ENCODE results near the gene EDA.

The EDA gene

DNA sequence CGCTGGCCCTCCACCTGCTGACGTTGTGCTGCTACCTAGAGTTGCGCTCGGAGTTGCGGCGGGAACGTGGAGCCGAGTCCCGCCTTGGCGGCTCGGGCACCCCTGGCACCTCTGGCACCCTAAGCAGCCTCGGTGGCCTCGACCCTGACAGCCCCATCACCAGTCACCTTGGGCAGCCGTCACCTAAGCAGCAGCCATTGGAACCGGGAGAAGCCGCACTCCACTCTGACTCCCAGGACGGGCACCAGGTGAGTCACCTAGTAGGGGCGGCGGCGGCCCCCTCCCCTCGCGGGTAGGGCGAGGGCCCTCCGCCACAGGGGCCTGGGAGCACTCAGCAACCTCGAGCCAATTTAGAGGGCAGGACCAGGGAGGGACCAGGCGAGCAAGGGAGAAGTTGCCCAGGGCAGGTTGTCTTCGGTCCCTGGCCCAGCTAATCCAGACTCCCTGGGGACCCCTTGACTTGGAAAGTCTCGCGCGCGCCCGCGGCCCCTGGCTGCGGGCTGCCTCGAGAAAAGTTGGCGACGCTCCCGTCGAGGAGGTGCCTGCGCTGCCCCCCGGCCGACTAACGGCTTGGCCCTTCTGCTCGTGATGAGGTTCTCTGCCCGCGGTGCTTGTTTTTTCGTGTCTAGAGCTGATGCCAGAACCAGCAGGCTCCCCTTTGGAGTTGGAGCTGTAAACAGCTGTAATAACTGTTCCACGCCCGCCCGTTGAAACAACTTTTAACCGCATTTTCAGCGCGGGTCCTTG, 717 bp downstream of the EDA start:
- Histone ChIP-seq H3K4me3 (ENCODE audit: low read depth, low read length) (no peak overlapping the region), H2AFZ (ENCODE audit: low read length, unreplicated experiment) (no peak overlapping the region), H3K27ac (ENCODE audit: low read depth, low read length) (no peak overlapping the region), H3K79me2 (ENCODE audit: control insufficient read depth, insufficient read depth, low read length, unreplicated experiment) (no peaks in the 10 kb centered on the region), H3K4me1 (ENCODE audit: control insufficient read depth, insufficient read depth, low read length, unreplicated experiment) (no peaks in the 10 kb centered on the region), H3K36me3 (ENCODE audit: insufficient read depth, low read length) (no peaks in the 10 kb centered on the region), H3K27me3 (ENCODE audit: insufficient read depth, low read length) (peaks cover 32% of the 10 kb centered on the region)

DNA sequence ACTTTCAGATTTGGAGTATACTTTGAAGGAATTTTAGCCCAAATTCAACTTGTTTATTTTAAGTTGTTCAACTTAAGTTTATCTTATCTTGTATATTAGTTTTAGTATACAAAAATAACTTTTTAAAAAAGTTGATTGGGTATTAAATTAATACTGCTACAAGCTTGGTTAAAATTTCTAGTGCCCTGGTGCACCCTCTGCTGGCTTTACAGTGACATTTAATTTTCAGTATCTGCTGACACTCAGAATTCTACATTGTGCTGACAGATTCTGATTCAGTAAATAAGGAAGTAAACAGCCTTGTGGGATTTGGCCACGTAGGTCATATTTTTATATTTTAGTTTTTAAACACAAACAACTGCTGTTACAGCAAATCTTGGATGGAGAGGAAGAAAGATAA, 2.9 kb downstream of the EDA start:
- no peaks in the 10 kb centered on the region for H3K79me2 ChIP-seq (ENCODE audit: control insufficient read depth, insufficient read depth, low read length, unreplicated experiment)
- no peak overlapping the region for H3K4me3 ChIP-seq (ENCODE audit: low read depth, low read length)
- H3K27ac ChIP-seq (ENCODE audit: low read depth, low read length) = no peak overlapping the region
- H3K4me1 ChIP-seq (ENCODE audit: control insufficient read depth, insufficient read depth, low read length, unreplicated experiment) = no peaks in the 10 kb centered on the region
- H2AFZ ChIP-seq (ENCODE audit: low read length, unreplicated experiment) = no peak overlapping the region
- peaks cover 32% of the 10 kb centered on the region for H3K27me3 ChIP-seq (ENCODE audit: insufficient read depth, low read length)
- no peaks in the 10 kb centered on the region for H3K36me3 ChIP-seq (ENCODE audit: insufficient read depth, low read length)

DNA sequence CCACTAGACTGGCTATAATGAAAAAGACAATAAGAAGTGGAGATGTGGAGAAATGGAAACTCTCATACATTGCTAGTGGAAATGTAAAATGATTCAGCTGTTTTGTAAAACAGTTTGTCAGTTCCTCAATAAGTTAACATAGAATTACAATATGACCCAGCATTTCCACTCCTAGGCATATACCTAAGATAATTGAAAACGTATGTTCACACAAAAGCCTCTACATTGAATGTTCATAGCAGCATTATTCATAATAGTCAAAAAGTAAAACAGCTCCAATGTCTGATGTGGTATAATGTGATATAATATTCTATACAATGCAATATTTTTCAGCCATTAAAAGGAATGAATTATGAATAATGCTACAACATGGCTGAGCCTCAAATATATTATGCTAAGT, 10.2 kb downstream of the EDA start:
- Histone ChIP-seq H3K27me3 (ENCODE audit: insufficient read depth, low read length) (no peaks in the 10 kb centered on the region), H3K4me1 (ENCODE audit: control insufficient read depth, insufficient read depth, low read length, unreplicated experiment) (no peaks in the 10 kb centered on the region), H3K4me3 (ENCODE audit: low read depth, low read length) (no peak overlapping the region), H3K36me3 (ENCODE audit: insufficient read depth, low read length) (no peaks in the 10 kb centered on the region), H3K79me2 (ENCODE audit: control insufficient read depth, insufficient read depth, low read length, unreplicated experiment) (no peaks in the 10 kb centered on the region), H3K27ac (ENCODE audit: low read depth, low read length) (no peak overlapping the region), H2AFZ (ENCODE audit: low read length, unreplicated experiment) (no peak overlapping the region)

DNA sequence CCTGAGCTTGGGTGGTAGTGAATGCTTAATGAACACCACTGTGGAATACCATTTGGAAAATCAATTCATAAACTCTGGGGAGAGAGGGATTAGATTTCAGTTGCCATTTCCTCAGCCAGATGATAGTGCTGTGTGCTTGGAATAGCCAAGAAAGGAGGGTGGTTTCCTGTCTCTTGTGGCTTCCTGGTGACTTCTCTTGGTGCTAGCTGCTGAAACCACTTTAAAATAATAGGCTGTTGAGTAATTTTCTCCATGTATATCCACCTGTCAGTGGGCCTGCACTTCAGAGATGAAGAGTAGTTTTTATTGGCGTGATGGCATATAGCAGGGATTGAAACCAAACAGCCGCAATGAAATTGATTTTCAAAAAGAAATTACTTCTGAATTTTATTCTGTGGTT, 11.8 kb downstream of the EDA start:
- Histone ChIP-seq H3K27me3 (ENCODE audit: insufficient read depth, low read length) (no peaks in the 10 kb centered on the region), H2AFZ (ENCODE audit: low read length, unreplicated experiment) (no peak overlapping the region), H3K4me1 (ENCODE audit: control insufficient read depth, insufficient read depth, low read length, unreplicated experiment) (no peaks in the 10 kb centered on the region), H3K79me2 (ENCODE audit: control insufficient read depth, insufficient read depth, low read length, unreplicated experiment) (no peaks in the 10 kb centered on the region), H3K4me3 (ENCODE audit: low read depth, low read length) (no peak overlapping the region), H3K36me3 (ENCODE audit: insufficient read depth, low read length) (no peaks in the 10 kb centered on the region), H3K27ac (ENCODE audit: low read depth, low read length) (no peak overlapping the region)

DNA sequence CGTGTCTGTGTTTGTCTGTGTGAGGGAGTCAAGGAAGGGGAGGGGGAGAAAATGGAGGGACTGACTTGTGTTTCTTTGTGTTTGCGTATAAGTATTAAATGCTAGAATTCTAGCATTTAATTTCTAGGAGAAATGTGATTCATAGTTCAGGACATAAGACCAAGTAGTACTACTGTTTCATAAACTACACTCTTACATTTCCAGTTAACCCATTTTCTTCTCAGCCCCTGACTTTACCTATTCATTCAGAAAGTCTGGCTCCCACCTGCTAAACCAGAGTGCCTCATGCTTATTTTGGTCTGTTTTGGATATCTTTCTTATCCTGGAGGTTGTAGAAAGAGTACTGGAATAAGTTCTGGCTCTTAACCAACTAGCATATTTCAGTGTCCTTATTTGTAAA, 14.2 kb downstream of the EDA start:
- H2AFZ ChIP-seq (ENCODE audit: low read length, unreplicated experiment) = no peak overlapping the region
- no peak overlapping the region for H3K27ac ChIP-seq (ENCODE audit: low read depth, low read length)
- no peaks in the 10 kb centered on the region for H3K36me3 ChIP-seq (ENCODE audit: insufficient read depth, low read length)
- no peaks in the 10 kb centered on the region for H3K4me1 ChIP-seq (ENCODE audit: control insufficient read depth, insufficient read depth, low read length, unreplicated experiment)
- no peaks in the 10 kb centered on the region for H3K79me2 ChIP-seq (ENCODE audit: control insufficient read depth, insufficient read depth, low read length, unreplicated experiment)
- H3K4me3 ChIP-seq (ENCODE audit: low read depth, low read length) = no peak overlapping the region
- no peaks in the 10 kb centered on the region for H3K27me3 ChIP-seq (ENCODE audit: insufficient read depth, low read length)

DNA sequence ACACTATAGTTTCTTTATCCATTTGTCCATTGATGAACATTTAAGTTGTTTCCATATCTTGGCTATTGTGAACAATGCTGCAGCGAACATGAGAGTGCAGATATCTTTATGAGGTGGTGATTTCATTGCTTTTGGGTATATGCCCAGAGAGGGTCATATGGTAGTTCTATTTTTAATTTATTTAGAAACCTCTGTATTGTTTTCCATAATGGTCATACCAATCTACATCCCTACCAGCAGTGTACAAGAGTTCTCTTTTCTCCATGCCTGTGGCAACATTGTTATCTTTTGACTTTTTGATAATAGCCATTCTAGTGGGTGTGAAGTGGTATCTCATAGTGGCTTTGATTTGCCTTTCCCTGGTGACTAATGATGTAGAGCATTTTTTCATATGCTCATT, 48.8 kb downstream of the EDA start:
- H3K4me3 ChIP-seq (ENCODE audit: low read depth, low read length) = no peak overlapping the region
- no peak overlapping the region for H3K27ac ChIP-seq (ENCODE audit: low read depth, low read length)
- H3K79me2 ChIP-seq (ENCODE audit: control insufficient read depth, insufficient read depth, low read length, unreplicated experiment) = no peaks in the 10 kb centered on the region
- no peak overlapping the region for H2AFZ ChIP-seq (ENCODE audit: low read length, unreplicated experiment)
- no peaks in the 10 kb centered on the region for H3K27me3 ChIP-seq (ENCODE audit: insufficient read depth, low read length)
- H3K36me3 ChIP-seq (ENCODE audit: insufficient read depth, low read length) = no peaks in the 10 kb centered on the region
- H3K4me1 ChIP-seq (ENCODE audit: control insufficient read depth, insufficient read depth, low read length, unreplicated experiment) = no peaks in the 10 kb centered on the region

DNA sequence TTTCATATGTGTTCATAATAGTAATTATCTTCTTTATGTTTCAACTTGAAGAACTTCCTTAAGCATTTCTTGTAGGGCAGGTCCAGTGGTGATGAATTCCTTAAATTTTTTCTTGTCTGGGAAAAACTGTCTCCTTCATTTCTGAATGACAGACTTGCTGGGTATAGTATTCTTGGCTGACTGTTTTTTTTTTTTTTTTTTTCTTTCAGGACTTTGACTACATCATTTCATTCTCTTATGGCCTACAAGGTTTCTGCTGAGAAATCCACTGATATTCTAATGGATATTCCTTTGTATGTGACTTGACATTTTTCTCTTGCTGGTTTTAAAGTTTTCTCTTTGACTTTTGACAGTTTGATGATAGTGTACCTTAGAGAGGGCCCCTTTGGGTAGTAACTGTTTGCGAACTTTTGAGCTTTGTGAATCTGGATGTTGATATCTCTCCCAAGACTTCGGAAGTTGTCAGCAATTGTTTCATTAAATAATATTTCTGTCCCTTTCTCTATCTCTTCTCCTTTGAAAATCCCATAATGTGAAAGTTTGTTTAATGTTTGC, 54.2 kb downstream of the EDA start:
- H3K27me3 ChIP-seq (ENCODE audit: insufficient read depth, low read length) = no peaks in the 10 kb centered on the region
- no peaks in the 10 kb centered on the region for H3K4me1 ChIP-seq (ENCODE audit: control insufficient read depth, insufficient read depth, low read length, unreplicated experiment)
- no peaks in the 10 kb centered on the region for H3K36me3 ChIP-seq (ENCODE audit: insufficient read depth, low read length)
- no peak overlapping the region for H3K27ac ChIP-seq (ENCODE audit: low read depth, low read length)
- H2AFZ ChIP-seq (ENCODE audit: low read length, unreplicated experiment) = no peak overlapping the region
- no peaks in the 10 kb centered on the region for H3K79me2 ChIP-seq (ENCODE audit: control insufficient read depth, insufficient read depth, low read length, unreplicated experiment)
- H3K4me3 ChIP-seq (ENCODE audit: low read depth, low read length) = no peak overlapping the region

DNA sequence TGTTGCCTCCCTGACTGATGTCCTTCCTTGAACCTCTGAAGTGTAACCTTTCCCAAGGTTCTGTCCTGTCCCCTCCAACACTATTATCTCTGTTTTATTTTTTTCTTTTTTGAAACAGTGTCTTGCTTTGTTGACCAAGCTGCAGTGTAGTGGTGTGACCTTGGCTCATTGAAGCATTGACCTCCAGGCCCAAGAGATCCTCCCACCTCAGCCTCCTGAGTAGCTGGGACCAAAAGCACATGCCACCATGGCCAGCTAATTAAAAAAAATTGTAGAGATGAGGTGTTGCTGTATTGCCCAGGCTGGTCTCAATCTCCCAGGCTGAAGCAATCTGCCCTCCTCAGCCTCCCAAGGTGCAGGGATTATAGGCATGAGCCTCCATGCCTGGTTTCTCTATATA, 59.0 kb downstream of the EDA start:
- Histone ChIP-seq H3K27ac (ENCODE audit: low read depth, low read length) (no peak overlapping the region), H3K79me2 (ENCODE audit: control insufficient read depth, insufficient read depth, low read length, unreplicated experiment) (no peaks in the 10 kb centered on the region), H3K4me3 (ENCODE audit: low read depth, low read length) (no peak overlapping the region), H3K4me1 (ENCODE audit: control insufficient read depth, insufficient read depth, low read length, unreplicated experiment) (no peaks in the 10 kb centered on the region), H2AFZ (ENCODE audit: low read length, unreplicated experiment) (no peak overlapping the region), H3K36me3 (ENCODE audit: insufficient read depth, low read length) (no peaks in the 10 kb centered on the region), H3K27me3 (ENCODE audit: insufficient read depth, low read length) (no peaks in the 10 kb centered on the region)

DNA sequence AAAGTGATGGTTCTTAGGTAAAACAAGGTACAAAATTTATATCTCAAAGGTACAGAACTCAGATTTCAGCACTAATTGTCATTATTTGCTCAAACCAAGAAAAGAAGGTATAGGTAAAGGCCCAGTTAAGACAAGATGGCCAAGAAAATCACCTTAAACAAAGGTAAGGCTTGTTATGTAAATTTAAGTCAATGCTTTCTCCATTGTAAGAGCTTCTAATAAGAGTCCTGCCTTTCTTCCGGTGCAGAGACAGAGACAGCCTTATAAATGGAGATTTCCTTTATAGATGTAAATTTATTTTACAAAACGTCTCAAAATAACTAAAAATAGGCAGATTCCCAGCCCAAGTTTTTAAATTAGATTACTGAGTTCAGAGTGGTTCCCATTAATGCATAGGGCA, 89.9 kb downstream of the EDA start:
- H3K4me3 ChIP-seq (ENCODE audit: low read depth, low read length) = no peak overlapping the region
- H3K27ac ChIP-seq (ENCODE audit: low read depth, low read length) = no peak overlapping the region
- no peaks in the 10 kb centered on the region for H3K27me3 ChIP-seq (ENCODE audit: insufficient read depth, low read length)
- H3K79me2 ChIP-seq (ENCODE audit: control insufficient read depth, insufficient read depth, low read length, unreplicated experiment) = no peaks in the 10 kb centered on the region
- H2AFZ ChIP-seq (ENCODE audit: low read length, unreplicated experiment) = no peak overlapping the region
- no peaks in the 10 kb centered on the region for H3K36me3 ChIP-seq (ENCODE audit: insufficient read depth, low read length)
- H3K4me1 ChIP-seq (ENCODE audit: control insufficient read depth, insufficient read depth, low read length, unreplicated experiment) = no peaks in the 10 kb centered on the region

DNA sequence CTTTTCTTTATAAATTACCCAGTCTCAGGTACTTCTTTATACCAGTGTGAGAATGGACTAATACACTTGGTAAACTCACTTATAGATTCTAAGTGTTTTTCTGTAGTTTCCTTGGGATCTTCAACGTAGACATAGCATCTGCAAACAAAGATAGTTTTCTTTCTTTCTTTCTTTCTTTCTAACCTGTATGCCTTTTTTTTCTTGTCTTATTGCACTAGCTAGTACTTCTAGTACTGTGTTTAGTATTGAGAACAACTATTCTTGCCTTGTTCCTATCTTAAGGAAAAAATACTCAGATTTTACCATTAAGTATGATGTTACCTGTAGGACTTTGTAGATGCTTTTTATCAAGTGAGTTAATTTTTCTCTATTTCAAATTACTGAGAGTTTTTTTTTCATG, 102.2 kb downstream of the EDA start:
- Histone ChIP-seq H3K4me3 (ENCODE audit: low read depth, low read length) (no peak overlapping the region), H3K4me1 (ENCODE audit: control insufficient read depth, insufficient read depth, low read length, unreplicated experiment) (no peaks in the 10 kb centered on the region), H3K27me3 (ENCODE audit: insufficient read depth, low read length) (no peaks in the 10 kb centered on the region), H3K79me2 (ENCODE audit: control insufficient read depth, insufficient read depth, low read length, unreplicated experiment) (no peaks in the 10 kb centered on the region), H3K27ac (ENCODE audit: low read depth, low read length) (no peak overlapping the region), H3K36me3 (ENCODE audit: insufficient read depth, low read length) (no peaks in the 10 kb centered on the region), H2AFZ (ENCODE audit: low read length, unreplicated experiment) (no peak overlapping the region)

DNA sequence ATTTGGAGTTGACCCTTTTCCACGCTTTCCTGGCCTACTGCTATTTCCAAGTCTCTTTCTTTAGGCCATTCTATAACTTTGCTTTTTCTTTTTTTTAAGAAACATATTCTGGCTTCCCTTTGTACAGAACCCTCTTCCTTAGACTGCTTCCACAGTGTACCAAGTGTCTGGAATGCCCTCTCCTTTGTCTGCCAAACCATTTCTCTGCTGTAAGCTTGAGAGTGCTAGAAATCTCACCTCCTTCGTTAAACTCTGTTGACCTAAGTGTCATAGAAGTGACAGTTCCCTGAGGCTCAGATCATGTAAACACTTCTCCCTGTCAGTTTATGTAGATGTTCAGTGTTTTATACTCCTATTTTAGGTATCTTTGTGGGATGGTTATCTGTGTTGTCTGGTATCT, 108.4 kb downstream of the EDA start:
- Histone ChIP-seq H3K79me2 (ENCODE audit: control insufficient read depth, insufficient read depth, low read length, unreplicated experiment) (no peaks in the 10 kb centered on the region), H3K27me3 (ENCODE audit: insufficient read depth, low read length) (no peaks in the 10 kb centered on the region), H3K27ac (ENCODE audit: low read depth, low read length) (no peak overlapping the region), H3K4me3 (ENCODE audit: low read depth, low read length) (no peak overlapping the region), H3K36me3 (ENCODE audit: insufficient read depth, low read length) (no peaks in the 10 kb centered on the region), H2AFZ (ENCODE audit: low read length, unreplicated experiment) (no peak overlapping the region), H3K4me1 (ENCODE audit: control insufficient read depth, insufficient read depth, low read length, unreplicated experiment) (no peaks in the 10 kb centered on the region)
